OCI-LY3 (cell line): Measurements from ENCODE around the gene BBX.

ENCODE experiments used
- CTCF ChIP-seq: fragments of 200-600, 300-600 bp; sonication (generic); IDR thresholded peaks from 2 replicates; pipeline ENCODE4 v1.5.1; 2014; ENCODE audit warnings: antibody characterized with exemption, low read length, low read depth
- EZH2phosphoT487 ChIP-seq: fragments of 200-600 bp; shearing (Covaris generic); IDR thresholded peaks from 2 replicates; pipeline ENCODE4 v1.6.1; 2018; ENCODE audit warnings: antibody characterized with exemption, mixed run types, low read depth

GRCh38 chr3:107644631-107645030 lies 121.9 kb downstream of the BBX start:
- no peak for TF ChIP-seq CTCF
- TF ChIP-seq EZH2phosphoT487, result no peak
